ENCODE results near the gene GTF2E1.

- TF ChIP-seq POLR2AphosphoS5 (IDR thresholded peaks at IDR 0.05; ENCODE audit: low read depth, low read length) (no peak), POU2F2 (IDR thresholded peaks at IDR 0.05; ENCODE audit: low read depth, low read length) (no peak), POLR2A (IDR thresholded peaks at IDR 0.05; ENCODE audit: low read depth, low read length) (no peak), SPI1 (IDR thresholded peaks at IDR 0.05; ENCODE audit: low read depth, low read length) (no peak), TAF1 (IDR thresholded peaks at IDR 0.05; ENCODE audit: low read depth, low read length) (no peak), PAX5 (IDR thresholded peaks at IDR 0.05; ENCODE audit: insufficient read depth, low read length, severe bottlenecking) (no peak)
These were observed 29.3 kb upstream of the GTF2E1 start for GRCh38 chr3:120713262-120713661.
